HG03460 (cell line): ENCODE measurements around the gene HS6ST3.
A peak's percentile ranks its signal among the peaks of the same experiment; 100 is the strongest.

Source experiments
- ATAC-seq: cut with Tn5 transposase; IDR thresholded peaks from one replicate; pipeline ENCODE4 v1.9.1; 2021; ENCODE audit not compliant: unreplicated experiment

Gene HS6ST3

DNA sequence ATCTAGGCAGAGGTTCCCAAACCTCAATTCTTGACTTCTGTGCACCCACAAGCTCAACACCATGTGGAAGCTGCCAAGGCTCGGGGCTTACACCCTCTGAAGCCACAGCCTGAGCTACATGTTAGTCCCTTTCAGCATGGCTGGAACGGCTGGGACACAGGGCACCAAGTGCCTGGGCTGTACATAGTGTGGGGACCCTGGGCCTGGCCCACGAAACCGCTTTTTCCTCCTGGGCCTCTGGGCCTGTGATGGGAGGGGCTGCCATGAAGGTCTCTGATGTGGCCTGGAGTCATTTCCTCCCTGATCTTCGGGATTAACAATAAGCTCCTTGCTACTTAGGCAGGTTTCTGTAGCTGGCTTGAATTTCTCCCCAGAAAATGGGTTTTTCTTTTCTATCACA lies 108.1 kb downstream of the HS6ST3 start:
- no peak for ATAC-seq

DNA sequence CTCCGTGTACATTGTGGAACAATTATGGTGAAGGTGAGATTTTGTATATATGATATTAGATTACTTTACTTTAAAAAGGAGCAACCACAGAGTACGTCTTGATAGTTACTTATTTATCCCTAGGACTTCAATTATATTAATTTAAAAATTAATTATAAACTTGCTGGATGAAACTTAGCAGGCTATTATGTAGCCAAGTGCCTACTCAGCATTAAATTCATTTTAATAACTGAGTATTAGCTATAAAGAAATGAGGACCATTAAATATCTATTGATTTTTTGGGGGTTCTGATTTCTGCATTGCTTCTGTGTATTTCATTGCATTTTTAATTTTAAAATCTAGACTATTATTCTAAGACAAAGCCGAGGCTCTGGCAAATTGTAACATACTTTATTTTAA lies 109.4 kb downstream of the HS6ST3 start:
- ATAC-seq, result no peak

DNA sequence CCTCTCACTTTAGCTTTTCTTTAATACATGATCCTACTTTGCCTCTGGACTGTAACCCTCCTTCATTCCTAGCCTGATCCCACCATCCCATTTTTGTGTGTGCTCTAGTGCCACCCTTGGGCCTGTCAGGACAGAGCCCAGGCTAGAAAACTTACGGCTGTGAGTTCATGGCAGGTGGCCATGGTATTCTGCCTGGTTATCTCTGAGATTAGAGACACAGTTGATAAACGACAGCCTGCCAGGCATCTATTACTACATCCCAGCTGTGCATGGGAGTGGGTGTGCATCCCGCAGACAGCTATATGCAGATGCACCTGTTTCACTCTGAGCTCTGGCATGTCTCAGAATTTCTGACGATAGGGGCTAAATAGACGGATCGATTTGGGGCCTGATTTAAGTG lies 110.9 kb downstream of the HS6ST3 start:
- ATAC-seq, result no peak

DNA sequence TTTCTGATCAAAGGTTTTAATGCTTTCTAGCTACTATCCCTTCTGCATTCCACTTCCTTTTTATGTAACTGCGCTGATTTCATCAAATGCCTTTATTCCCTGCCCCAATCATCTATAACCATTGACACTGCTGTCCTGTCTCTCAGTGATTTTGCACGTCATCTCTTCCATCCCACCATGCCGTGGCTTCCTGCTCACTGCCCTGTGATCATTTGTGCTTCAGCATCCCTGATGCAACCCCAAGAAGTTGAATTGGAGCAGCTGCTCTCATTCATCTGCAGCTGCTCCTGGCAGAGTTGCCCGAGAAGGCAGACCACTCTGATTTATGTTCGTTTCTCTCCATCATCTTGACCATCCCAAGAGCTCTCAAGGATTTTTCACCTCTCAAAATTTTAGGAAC lies 112.4 kb downstream of the HS6ST3 start:
- no peak for ATAC-seq

DNA sequence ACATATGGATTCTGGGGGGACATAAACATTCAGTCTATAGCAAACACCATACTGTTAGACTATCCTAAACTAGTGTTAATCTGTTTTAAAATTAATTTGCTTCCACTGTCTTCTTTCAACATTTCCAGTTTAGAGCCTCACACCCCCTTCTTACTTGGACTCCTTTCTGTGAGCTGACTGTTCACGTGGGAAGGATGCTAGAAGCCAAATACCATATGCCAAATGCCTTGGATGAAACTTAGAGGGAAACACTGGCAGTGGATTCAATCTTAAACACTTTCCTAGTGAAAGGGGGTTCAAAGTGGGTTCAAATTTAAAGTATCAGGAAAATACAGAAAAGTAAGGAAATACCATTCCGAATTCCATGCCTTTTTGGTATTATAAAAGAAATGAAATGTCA lies 113.6 kb downstream of the HS6ST3 start:
- no peak for ATAC-seq

DNA sequence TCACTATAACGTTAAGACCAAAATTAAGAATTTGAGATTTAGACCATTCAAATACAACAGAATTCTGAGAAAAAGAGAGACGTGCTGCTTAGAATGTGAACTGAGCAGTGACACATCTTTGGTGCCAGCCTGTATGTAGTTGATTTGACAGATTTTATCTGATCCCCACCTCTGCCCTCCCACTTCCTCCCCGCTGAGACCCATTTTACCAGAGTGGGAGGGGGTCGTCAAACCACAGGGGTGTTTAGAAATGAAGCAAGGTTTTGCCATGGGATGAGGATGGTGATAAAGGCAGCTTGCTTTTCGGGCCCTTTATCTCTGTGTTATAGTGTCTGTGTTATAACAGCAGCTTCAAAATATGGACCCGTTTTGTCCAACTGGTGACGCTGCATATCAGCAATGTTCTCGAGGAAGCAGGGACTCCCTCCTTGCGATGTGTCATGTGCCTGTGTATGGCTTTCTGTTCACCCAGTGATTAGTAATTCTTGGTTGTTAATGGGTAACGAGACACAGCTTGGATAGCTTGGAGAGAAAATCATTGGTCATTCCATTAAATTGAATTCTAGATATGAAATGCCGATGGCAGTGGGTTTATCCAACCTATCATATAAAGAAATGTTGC lies 125.0 kb downstream of the HS6ST3 start:
- ATAC-seq, result no peak

DNA sequence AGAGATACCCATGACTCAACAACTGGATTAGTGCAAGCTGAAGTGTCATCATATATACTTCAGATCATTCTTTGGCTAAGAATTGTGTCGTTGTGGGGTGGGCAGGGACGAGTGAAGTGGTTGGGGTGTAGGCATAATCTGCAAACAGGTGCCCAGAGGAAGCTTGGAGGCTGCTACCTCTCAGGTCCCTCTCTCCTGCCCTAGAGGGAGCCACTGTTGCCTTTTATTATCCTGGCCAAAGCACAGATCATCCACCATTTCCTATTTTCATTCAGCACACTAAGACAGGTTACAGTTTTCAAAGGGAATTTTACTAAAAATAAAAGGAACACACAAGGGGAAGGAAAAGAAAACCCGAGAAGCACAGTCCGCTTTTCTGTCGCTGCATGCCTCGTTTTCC lies 126.6 kb downstream of the HS6ST3 start:
- ATAC-seq, result no peak

DNA sequence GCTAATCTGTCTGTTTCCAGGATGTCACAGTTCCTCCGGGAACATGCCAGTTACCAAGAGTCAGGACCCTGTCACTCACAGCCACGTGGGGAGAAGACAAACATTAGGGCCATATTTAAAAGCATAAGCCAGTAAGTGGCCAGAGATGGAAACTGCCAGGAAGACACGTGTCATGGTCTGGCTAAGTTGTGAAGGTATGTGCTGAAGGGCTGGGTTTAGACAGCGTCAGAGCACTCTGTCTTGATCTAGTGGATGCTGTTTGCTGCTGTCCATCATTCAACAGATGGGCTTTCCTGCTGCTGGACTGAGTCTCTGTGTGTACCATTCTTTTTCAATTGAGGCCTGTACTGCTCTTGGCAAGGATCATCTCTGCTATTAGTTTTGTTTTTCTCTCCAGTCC lies 128.6 kb downstream of the HS6ST3 start:
- ATAC-seq, result no peak

DNA sequence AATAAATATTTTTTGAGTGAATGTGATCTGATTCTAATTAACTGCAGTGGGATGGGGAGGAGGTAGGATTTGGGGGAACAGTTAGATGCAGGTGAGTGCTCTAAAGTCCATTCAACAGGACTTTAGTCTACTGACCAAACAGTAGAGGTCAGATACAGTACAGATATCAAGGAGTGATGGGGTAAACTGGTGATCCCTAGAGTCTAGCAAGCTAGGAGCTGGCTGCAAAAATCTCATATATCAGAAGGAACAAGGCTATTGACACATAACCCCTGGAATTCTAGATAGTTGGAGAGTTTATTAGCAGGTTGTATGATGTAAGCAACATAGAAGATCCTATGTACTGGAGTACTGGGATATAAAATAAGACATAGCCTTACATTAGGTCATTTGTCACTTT lies 131.6 kb downstream of the HS6ST3 start:
- no peak for ATAC-seq

DNA sequence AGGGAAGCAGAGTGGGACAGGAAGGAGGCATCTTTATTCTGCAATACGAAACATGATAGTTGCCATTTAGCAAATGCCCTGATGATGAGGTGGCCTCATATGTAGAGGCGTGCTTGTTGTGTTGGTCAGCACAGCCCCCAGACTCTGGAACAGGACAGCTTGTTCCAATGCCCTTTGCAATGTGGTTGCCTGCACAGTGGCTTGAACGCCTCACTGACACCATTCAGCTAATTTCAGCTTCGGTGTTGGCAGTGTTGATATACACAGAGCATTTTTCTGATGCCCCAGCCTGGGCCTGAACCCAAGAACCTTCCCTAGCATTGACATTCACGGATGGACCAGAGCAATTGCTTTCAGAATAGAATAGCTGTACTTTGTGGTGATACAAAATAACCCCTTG lies 133.3 kb downstream of the HS6ST3 start:
- ATAC-seq, result no peak

DNA sequence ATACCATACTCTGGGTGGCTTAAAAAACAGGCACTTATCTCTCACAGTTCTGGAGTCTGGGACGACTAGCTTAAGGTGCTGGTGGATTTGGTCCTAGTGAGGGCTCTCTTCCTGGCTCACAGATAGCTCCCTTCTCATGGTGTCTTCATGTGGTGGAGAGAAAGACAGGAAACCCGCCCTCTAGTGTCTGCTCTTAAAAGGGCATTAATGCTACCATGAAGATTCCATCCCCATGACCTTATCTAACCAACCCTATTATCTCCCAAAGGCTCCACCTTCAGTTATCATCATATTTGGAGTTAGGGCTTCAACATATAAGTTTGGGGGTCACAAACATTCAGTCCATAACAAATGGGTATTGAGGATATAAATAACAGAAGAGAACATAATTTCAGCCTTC lies 139.4 kb downstream of the HS6ST3 start:
- ATAC-seq, result peak; percentile 63

DNA sequence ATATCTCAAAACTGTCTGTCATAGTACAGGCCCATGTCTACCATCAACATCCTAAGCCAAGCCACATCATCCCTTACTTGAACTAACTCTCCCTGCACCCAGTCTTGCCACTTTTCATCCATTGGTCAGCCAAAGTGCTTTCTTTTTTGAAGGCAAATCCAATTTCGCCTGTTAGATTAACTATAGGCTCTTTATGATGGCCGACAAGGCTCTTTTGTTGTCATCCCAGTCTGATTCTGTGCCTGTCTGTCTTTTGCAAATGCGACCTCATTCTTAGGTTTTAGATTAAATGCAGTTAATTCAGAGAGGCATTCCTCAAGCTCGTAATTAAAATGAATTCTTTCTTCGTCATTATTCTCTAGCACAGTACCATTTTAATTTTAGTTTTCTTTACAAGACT lies 148.3 kb downstream of the HS6ST3 start:
- ATAC-seq, result no peak

DNA sequence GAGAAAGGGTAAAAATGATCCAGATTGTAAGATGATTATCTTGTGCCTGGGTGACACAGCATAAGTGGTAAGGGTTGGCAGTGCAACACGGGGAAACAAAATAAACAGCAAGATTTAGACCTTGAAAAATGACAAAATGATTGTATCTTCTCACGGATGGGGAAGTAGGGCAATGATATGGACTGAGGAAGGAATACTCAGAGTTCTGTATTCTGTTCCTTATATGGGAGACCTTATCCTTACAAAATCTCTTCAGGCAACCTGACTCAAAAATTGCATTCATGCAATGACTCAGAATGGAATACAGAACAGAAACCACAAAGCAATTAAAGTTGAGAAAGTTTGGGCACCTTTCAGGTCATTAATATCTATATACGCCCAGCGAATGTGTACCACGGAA lies 149.0 kb downstream of the HS6ST3 start:
- ATAC-seq, result no peak

DNA sequence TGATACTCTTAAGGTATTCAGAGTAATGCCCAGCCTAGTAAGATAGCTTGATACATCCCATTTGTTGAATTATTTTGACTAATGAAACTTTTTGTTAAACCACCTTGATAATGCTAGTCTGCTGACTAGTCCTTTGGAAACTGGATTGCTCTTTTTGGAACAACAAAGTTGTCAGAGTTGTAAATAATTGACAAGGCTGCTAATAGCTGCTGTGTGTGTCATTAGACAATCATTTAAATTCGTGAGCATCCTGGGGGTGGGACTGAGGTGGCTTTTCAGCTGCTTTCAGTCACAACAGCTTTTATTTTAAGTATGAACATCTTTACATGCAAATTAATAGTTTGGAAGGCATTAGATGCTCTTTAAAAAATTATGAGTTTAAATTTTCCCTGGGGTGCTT lies 153.5 kb downstream of the HS6ST3 start:
- ATAC-seq, result no peak

DNA sequence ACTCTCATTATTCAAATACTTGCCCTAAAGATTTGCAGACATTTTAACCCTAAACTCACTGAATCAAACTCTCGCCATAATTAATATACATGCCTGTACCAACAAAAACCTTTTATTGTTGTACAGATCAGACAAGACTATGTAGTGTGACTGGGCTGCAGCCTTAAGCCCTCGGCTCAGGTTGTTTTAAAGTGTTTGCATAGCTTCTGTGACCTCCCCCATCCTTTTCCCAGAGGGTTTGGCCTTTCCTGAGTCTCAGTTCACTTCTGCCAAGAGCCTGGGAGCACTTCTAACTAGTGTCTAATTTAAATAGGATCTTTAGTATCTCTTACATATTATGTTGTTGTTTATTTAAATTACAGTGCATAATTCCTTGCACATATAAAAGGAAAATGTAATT lies 158.2 kb downstream of the HS6ST3 start:
- no peak for ATAC-seq

DNA sequence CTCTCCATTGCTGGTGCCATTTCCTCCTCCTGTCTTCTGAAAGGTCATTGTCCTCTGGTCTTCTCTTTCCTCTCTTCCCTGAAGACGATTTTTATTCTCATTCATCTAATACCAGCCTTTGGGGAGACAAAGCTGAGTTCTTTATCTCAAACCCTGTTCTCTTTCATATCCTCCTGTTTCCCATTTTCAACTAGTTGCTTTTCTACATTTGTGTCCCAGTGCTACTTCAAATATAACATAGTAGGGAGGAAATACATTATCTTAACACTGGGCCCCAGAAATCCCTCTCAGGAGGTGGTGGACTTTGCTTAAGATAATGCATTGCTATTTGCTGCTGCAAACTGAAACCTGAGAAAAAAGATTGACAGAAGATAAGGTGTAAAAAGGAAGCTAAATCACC lies 159.1 kb downstream of the HS6ST3 start:
- no peak for ATAC-seq

DNA sequence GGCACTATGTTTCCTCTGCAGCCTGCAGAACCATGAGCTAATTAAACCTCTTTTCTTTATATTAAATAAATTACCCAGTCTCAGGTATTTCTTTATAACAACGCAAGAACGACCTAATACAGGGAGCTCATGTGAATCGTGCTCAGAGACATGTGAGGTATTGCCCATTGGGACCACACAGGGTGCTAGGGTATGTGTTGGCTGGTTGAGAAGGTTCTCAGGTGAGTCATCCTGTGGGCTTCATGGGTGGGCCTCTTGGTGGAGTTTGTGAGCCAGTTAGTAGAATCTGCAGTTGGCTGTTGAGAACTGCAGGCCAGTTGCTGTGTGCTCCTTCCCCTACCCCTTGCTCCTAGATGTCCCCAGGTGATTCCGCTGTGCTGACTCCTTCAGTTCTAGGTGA lies 163.0 kb downstream of the HS6ST3 start:
- ATAC-seq, result no peak

DNA sequence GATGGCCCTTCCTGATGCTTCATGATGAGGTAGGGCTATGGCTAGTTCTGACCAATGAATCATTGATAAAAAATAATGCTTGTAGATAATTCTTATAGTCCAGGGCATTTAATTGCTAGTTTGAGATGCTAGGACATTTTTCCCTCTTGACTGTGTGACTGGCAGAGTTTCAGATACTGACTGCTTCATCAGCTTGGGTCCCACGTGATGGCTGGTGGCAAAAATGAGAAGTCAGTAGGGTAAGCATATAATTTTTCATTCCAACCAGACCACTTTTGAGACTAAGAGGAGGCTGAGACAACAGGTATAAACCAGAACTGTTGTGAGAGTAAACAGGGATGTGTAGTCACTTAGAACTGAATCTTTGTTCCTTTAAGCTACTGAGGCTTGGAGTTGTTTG lies 183.3 kb downstream of the HS6ST3 start:
- ATAC-seq, result no peak

DNA sequence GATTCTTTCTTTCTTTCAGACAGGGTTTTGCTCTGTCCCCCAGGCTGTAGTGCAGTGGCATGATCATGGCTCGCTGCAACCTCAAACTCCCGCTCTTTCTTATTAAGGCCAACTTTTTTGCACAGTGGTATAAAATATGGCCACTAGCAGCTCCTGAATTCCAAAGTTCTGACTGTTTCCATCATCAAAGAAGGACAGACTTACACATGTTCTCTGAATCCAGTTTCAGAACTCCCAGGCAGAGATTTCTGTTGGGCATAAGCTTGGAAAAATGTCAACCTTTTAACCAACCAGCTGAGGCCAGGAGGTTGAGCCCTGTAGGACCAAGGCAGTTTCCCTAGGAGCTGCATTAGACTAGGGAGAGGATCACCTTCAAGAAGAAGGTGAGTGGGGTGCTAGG lies 184.1 kb downstream of the HS6ST3 start:
- no peak for ATAC-seq

DNA sequence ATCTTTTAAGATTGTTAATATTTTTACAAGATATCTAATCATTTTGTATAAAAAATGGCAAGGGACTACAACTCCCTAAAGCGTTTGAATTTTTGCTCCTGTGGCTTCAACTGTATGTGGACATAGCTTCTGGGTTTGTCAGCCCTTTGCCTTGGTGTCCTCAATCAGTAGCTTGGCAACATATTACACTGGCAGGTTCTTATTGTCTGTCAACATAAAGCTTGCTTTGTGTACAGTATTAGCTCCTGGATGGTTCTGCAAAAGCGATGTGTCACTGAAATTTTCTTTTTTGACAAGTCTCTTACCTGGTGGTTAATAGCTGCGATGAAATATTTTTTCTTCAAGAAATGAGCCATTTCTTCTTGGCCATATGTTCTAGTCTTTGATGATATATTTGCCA lies 190.0 kb downstream of the HS6ST3 start:
- no peak for ATAC-seq

DNA sequence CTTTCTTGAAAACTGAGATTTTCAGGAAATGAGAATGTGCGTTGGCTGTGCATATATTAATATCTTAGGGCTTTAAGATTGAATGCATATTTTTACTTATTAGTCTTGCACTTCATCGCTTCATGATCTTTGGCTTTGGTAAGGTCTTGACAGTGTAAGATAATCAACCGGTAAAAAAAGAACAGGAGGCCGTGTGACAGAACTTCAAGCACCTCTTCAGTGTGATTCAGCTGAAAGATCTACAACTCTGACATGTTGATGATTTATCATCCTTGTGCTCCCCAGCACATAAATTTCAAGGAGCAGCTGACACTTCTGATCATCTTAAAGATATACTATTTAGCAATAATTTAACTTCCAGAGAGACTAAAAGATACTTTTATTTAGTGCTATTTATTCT lies 195.1 kb downstream of the HS6ST3 start:
- no peak for ATAC-seq

DNA sequence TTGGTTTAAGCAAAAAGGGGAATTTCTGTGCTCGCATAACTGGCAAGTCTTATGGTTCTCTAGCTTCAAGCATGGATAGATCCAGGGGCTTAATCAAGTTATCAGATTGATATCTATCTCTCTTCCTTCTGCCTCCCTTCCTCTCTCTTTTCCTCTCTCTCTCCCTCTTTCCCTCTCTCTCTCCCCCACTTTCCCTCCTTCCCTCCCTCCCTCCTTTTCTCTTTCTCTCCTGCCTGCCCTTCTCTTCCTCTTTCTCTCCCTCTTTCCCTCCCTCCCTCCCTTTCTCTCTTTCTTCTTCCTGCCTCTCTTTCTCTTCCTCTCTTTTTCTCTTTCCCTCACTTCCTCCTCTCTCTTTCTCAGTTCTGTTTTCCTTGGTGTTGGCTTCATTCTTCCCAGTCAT lies 195.8 kb downstream of the HS6ST3 start:
- no peak for ATAC-seq

DNA sequence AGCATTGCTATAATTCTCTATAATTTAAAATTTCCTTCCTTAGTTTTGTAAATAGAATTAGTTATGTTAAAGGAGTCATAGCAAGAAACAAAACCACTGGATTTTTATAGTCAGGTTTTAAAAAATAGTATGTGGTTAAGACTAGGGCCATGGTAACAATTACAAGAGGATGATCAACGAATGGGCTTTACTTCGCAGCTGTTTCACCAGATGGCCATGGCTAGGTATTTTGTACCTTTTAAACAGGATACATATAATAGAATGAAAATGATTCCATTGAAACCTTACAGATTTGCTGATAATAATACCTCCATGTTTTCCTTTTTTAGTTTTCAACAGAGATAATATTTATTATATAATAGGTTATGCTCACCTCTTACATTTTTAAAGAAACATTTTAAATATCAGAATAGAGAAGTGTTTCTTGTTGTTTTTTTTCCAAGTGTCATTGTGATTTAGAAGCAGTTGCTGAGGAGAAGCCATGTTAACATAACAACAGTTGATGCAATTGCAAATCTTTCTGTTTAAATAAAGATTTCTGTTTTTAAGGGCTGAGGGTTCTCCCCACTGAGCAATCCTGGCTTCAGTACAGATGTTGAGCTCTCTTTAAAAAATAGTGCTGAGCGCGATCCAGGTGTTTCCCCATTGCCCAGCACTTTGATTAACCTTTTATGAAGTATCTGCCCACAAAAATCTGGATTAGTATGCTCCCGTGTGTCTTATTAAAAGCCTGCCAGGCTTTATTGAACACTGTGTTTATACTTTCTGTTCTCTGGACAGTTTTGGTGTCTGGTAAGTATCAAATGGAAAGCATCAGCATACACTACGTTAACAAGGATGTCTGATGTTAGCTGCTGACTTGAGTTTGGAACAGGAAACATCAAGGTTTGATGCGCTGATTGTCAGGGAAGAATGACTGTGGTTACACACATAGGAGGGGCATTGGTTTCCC lies 205.3 kb downstream of the HS6ST3 start:
- ATAC-seq, result no peak
